OCI-LY1 (cell line): ENCODE results near the gene RHOD.
A peak's percentile ranks its signal among the peaks of the same experiment; 100 is the strongest.

ENCODE experiments used
- H2AFZ ChIP-seq: fragments of 200-600 bp; sonication (generic), shearing (Covaris generic); 2 replicates; pipeline ENCODE4 v1.6.0; 2014; ENCODE audit warnings: antibody characterized with exemption, mild to moderate bottlenecking, low read length
- H3F3A ChIP-seq: fragments of 200-600 bp; sonication (generic), shearing (Covaris generic); 2 replicates; pipeline ENCODE4 v1.6.0; 2014; ENCODE audit warnings: mild to moderate bottlenecking, antibody characterized with exemption, low read length, moderate library complexity; ENCODE audit not compliant: insufficient read depth
- H3K27ac ChIP-seq: fragments of 200-600 bp; sonication (generic); 2 replicates; pipeline ENCODE4 v1.5.1; 2014; ENCODE audit warnings: low read length, mixed run types, mild to moderate bottlenecking, low read depth; ENCODE audit not compliant: poor library complexity, severe bottlenecking
- H3K27me3 ChIP-seq: fragments of 200-600 bp; sonication (generic); 2 replicates; pipeline ENCODE4 v1.6.0; 2014; ENCODE audit warnings: antibody characterized with exemption, mild to moderate bottlenecking, low read length, moderate library complexity; ENCODE audit not compliant: insufficient read depth
- H3K36me3 ChIP-seq: fragments of 200-600 bp; sonication (generic); 2 replicates; pipeline ENCODE4 v1.6.1; 2014; ENCODE audit warnings: mild to moderate bottlenecking, antibody characterized with exemption, low read length, moderate library complexity, mixed read lengths; ENCODE audit not compliant: insufficient read depth
- H3K4me1 ChIP-seq: fragments of 200-600 bp; sonication (generic); 2 replicates; pipeline ENCODE4 v1.5.1; 2014; ENCODE audit warnings: mild to moderate bottlenecking, low read length, moderate library complexity; ENCODE audit not compliant: insufficient read depth, severe bottlenecking
- H3K4me2 ChIP-seq: fragments of 200-600 bp; sonication (generic), shearing (Covaris generic); 2 replicates; pipeline ENCODE4 v1.6.1; 2014; ENCODE audit warnings: low read length
- H3K4me3 ChIP-seq: fragments of 200-600 bp; sonication (generic); 2 replicates; pipeline ENCODE4 v1.5.1; 2014; ENCODE audit warnings: low read length, low read depth, mild to moderate bottlenecking, mixed read lengths; ENCODE audit not compliant: poor library complexity, severe bottlenecking
- H3K79me2 ChIP-seq: fragments of 200-600 bp; shearing (Covaris generic); 2 replicates; pipeline ENCODE4 v1.6.1; 2016; ENCODE audit warnings: mixed run types, low read length, mixed read lengths; ENCODE audit not compliant: insufficient read depth
- H3K9ac ChIP-seq: fragments of 200-600 bp; sonication (generic), shearing (Covaris generic); 2 replicates; pipeline ENCODE4 v1.6.1; 2014; ENCODE audit warnings: mild to moderate bottlenecking, low read length, mixed read lengths
- H3K9me2 ChIP-seq: fragments of 200-600 bp; sonication (generic), shearing (Covaris generic); 2 replicates; pipeline ENCODE4 v1.6.1; 2014; ENCODE audit warnings: low read depth, mild to moderate bottlenecking, low read length, mixed read lengths
- H3K9me3 ChIP-seq: fragments of 200-600 bp; shearing (Covaris generic); 2 replicates; pipeline ENCODE4 v1.6.1; 2014; ENCODE audit warnings: low read length, mixed read lengths
- H4K20me1 ChIP-seq: fragments of 200-600 bp; sonication (generic), shearing (Covaris generic); 2 replicates; pipeline ENCODE4 v1.6.0; 2016; ENCODE audit warnings: mild to moderate bottlenecking, low read length; ENCODE audit not compliant: insufficient read depth
- CTCF ChIP-seq: fragments of 200-600 bp; sonication (generic), shearing (Covaris generic); IDR thresholded peaks from 2 replicates; pipeline ENCODE4 v1.5.1; 2017; ENCODE audit warnings: mild to moderate bottlenecking, antibody characterized with exemption, low read length, moderate library complexity, mixed read lengths
- EZH2 ChIP-seq: fragments of 200-600 bp; sonication (generic), shearing (Covaris generic); IDR thresholded peaks from 2 replicates; pipeline ENCODE4 v1.8.0; 2017; ENCODE audit warnings: borderline replicate concordance, mixed run types, mild to moderate bottlenecking, antibody characterized with exemption, low read length, moderate library complexity, mixed read lengths

RHOD gene

GRCh38 chr11:67051945-67052488 lies 4.6 kb upstream of the RHOD start:
- H3K4me1 ChIP-seq = peaks cover 10% of the 10 kb centered on the region

GRCh38 chr11:67052891-67053290 lies 3.8 kb upstream of the RHOD start:
- TF ChIP-seq EZH2 = no peak
- no peak for TF ChIP-seq CTCF
- Histone ChIP-seq H3K79me2 (no peaks in the 10 kb centered on the region), H3K9me3 (no peaks in the 10 kb centered on the region), H4K20me1 (no peaks in the 10 kb centered on the region), H3K27ac (no peak overlapping the region), H3K36me3 (no peaks in the 10 kb centered on the region), H3K4me3 (no peak overlapping the region), H3F3A (no peaks in the 10 kb centered on the region), H3K9ac (no peak overlapping the region), H2AFZ (no peak overlapping the region), H3K4me2 (no peak overlapping the region), H3K4me1 (peaks cover 10% of the 10 kb centered on the region), H3K27me3 (peaks cover 15% of the 10 kb centered on the region), H3K9me2 (no peaks in the 10 kb centered on the region)

More at GRCh38 chr11:67051945-67052488, 4.6 kb upstream of the RHOD start:
- no peaks in the 10 kb centered on the region for H4K20me1 ChIP-seq
- H3K9me2 ChIP-seq = no peaks in the 10 kb centered on the region
- peaks cover 12% of the 10 kb centered on the region for H3K27me3 ChIP-seq
- H3K36me3 ChIP-seq = no peaks in the 10 kb centered on the region
- no peak overlapping the region for H3K27ac ChIP-seq
- no peaks in the 10 kb centered on the region for H3K79me2 ChIP-seq
- TF ChIP-seq CTCF = no peak
- no peak for TF ChIP-seq EZH2
- H3K4me3 ChIP-seq = no peak overlapping the region
- no peak overlapping the region for H3K4me2 ChIP-seq
- no peak overlapping the region for H2AFZ ChIP-seq
- H3F3A ChIP-seq = no peaks in the 10 kb centered on the region
- no peak overlapping the region for H3K9ac ChIP-seq
- H3K9me3 ChIP-seq = no peaks in the 10 kb centered on the region

GRCh38 chr11:67053896-67054329 lies 2.7 kb upstream of the RHOD start:
- Histone ChIP-seq H3K27me3 (peaks cover 15% of the 10 kb centered on the region), H3K27ac (no peak overlapping the region), H3K79me2 (no peaks in the 10 kb centered on the region), H3K9ac (no peak overlapping the region), H3K4me1 (peaks cover 10% of the 10 kb centered on the region), H2AFZ (no peak overlapping the region), H3K4me2 (no peak overlapping the region), H4K20me1 (no peaks in the 10 kb centered on the region), H3K4me3 (no peak overlapping the region), H3F3A (no peaks in the 10 kb centered on the region), H3K36me3 (no peaks in the 10 kb centered on the region), H3K9me3 (no peaks in the 10 kb centered on the region), H3K9me2 (no peaks in the 10 kb centered on the region)
- peak; percentile 82 for TF ChIP-seq CTCF
- TF ChIP-seq EZH2 = no peak
